HG03520 (cell line): ENCODE data around the gene TCERG1L.

ENCODE experiments used
- ATAC-seq: cut with Tn5 transposase; IDR thresholded peaks from one replicate; pipeline ENCODE4 v1.9.1; 2021; ENCODE audit warnings: mild to moderate bottlenecking, moderate library complexity; ENCODE audit not compliant: unreplicated experiment

Gene TCERG1L

DNA sequence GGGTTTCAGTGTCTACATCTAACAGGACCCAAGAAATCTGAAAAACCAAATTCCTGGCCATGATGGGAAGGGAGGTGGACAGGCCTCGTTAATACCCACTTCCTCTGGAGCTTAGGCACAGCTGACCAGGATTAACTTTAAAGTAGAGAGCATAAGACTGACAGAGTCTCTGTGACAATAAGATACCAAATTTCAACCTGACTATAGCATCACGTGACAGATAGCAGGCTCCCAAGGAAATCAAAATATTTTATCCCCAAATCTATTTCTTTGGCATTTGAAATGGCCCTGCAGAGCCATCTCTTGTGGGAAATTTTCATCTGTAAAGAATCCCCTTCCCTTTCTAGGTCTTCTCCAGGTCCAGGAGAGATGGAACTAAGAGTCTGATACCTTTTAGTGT is 258.3 kb downstream of the TCERG1L start:
- ATAC-seq: no peak

DNA sequence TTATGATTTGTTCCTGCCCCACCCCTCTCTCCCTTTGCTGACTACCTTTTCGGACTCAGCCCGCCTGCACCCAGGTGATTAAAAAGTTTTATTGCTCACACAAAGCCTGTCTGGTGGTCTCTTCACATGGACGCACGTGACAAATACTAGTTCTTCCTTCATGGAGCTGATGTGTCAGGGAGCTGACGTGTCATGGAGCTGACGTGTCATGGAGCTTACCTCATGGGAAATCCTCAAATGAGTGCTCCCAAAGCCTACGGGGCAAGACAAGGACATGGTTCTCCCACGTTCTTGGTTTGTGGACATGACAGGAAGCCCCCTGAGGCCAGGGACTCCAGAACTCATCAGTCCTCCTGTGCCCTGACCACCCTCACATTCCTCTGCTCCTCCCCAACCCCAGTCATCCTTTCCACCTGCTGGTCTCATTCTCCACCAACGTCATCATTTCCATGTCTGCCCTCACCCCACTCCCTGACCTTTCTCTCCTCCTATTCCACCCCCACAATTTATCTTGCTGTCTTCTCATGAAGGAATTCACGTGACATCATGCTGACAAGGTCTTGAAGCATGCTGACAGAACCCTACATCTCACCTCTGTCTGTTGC is 261.3 kb downstream of the TCERG1L start:
- ATAC-seq: no peak

DNA sequence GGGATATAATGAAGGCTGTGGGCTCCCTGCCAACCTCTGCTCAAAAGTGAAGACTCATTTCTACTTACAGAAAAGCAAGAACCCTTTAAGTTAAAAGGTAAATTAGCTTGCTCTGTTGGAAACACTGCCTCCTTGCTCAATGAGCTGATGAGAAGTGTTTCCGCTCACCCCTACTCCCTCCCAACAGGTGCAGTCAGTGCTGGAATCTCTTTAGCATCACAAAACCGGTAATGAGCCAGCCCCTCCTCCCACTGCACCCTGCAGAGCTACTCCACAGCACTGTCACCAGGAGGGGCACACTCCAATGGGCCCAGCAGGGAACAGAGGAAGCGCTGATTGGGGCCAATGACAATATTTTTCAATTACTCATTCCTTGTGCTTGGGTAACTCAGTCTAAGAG is 262.5 kb downstream of the TCERG1L start:
- no peak for ATAC-seq

DNA sequence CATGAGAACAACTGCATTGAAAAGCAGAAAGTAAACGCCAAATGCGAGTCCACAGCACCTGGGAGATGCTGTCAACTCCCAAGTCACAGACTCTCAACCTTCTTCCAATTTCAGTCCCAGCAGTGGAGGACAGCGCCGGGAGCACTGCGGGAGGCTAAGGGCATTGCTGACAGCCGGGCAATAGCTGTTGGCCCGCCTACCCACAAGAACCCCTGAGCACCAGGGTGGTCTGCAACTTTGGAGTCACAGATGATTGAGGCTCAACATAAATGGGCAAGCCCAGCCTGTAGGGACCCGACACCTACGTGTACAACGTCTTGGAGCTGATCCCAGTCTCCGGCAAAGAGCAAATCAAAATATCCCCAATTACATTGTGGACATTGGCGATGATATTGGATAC is 262.9 kb downstream of the TCERG1L start:
- no peak for ATAC-seq

DNA sequence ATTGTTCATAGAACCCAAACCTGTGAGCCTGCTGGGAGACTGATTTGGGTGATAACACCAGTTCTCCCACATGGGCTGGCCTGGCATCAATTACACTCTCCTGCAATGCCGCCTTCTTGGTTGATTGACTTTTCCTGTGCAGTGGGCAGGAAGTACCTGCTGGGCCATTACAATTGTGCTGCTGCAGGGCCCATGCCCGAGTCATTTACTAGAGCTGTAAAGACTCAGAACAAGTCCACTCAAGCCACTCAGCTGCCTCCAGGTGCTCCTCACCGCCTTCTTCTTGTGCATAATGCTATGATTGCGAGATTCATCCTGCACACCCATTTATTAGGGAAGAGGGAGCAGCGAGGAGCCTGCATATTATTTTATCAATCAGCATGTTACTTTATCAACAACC is 264.0 kb downstream of the TCERG1L start:
- no peak for ATAC-seq

DNA sequence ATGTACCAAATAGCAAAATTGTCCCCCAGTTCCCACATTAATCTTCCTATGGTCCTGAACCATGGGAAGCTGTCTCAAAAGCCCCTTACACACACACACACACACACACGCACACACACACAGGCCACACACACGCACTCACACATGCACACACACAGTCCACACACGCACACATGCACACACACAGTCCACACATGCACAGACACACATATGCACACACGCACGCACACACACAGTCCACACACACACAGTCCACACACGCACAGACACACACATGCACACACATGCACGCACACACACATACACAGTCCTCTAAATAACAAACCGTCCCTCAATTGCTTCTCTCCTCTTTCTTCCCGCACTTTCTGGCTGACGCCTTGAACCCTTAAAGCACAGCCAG is 265.3 kb downstream of the TCERG1L start:
- no peak for ATAC-seq

DNA sequence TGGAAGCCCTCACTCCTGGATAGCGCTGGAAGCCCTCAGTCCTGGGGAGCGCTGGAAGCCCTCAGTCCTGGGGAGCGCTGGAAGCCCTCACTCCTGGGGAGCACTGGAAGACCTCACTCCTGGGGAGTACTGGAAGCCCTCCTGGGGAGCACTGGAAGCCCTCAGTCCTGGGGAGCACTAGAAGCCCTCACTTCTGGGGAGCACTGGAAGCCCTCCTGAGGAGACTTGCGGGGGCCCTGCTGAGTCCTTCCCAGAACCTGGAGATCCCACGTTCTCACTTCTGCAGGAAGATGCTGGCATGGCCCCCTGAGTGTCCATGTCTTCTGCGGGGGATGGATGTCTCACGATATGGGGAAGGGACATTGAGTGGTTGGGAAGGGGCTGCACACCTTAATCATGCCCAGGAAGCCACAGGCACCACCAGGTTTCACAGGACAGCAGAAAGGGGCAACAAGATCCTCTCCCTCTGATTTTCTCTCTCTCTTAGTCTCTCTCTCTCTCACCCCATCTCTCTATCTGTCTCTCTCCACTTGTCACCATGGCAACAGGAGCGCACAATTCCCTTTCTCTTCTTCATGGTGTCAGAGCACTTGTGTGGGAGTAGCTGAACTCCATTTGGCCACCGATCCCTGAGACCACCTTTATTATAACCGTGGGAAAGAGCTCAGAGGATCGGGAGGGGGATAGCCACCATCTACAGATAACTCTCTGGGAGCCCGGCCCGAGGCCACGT is 267.0 kb downstream of the TCERG1L start:
- no peak for ATAC-seq

DNA sequence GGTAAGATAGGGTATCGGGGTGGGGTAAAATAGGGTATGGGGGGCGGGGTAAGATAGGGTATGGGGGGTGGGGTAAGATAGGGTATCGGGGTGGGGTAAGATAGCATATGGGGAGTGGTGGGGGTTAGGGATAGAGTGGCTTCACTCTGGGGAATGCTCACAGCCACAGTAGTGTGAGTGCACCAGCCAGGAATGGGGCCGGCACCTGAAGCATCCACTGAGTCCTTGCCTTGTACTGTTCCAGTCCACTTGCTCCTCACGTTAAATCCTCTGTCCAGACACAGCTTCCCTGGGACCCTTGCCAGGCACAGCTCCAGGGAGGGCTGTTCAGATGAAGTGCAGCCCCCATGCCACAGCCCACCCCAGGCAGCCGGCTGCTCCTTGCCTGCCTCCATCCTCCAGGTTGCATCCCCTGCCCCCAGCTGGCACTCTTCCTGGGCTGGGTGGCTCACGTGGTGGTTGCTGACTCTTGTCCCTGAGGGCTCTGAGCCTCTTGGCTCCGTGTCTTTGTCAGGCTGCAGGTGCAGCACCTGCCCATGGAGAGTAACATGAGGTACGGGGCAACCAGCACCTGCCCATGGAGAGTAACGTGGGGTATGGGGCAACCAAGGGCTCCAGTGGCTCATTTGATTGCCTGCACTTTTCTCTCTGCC is 268.4 kb downstream of the TCERG1L start:
- ATAC-seq: no peak
